Measurements from ENCODE around the gene ACADVL.

ACADVL gene

GRCh38 chr17:7184091-7184488 is 35.6 kb upstream of the ACADVL start:
- DNase-seq (ENCODE audit: low read depth), result peak; percentile 13
- TF ChIP-seq CTCF (IDR thresholded peaks at IDR 0.05; ENCODE audit: control insufficient read depth, extremely low read depth, insufficient read depth), result no peak
- no peak overlapping the region for H3K4me3 ChIP-seq (ENCODE audit: low read depth, low read length)

GRCh38 chr17:7184647-7185046 is 35.1 kb upstream of the ACADVL start:
- no peak for DNase-seq (ENCODE audit: low read depth)
- TF ChIP-seq CTCF (IDR thresholded peaks at IDR 0.05; ENCODE audit: control insufficient read depth, extremely low read depth, insufficient read depth), result no peak

GRCh38 chr17:7186241-7186640 is 33.5 kb upstream of the ACADVL start:
- TF ChIP-seq CTCF (IDR thresholded peaks at IDR 0.05; ENCODE audit: control insufficient read depth, extremely low read depth, insufficient read depth), result peak; percentile 13; the same call in 1 of the 2 replicates
- H3K4me3 ChIP-seq (ENCODE audit: low read depth, low read length), result no peak overlapping the region
- no peak for DNase-seq (ENCODE audit: low read depth)

More at GRCh38 chr17:7184647-7185046, 35.1 kb upstream of the ACADVL start:
- no peak overlapping the region for H3K4me3 ChIP-seq (ENCODE audit: low read depth, low read length)

GRCh38 chr17:7190276-7190917 is 29.3 kb upstream of the ACADVL start:
- H3K4me3 ChIP-seq (ENCODE audit: low read depth, low read length), result no peak overlapping the region
- DNase-seq (ENCODE audit: low read depth), result no peak
- no peak for TF ChIP-seq CTCF (IDR thresholded peaks at IDR 0.05; ENCODE audit: control insufficient read depth, extremely low read depth, insufficient read depth)

- no peak for DNase-seq (ENCODE audit: low read depth)
- no peak for TF ChIP-seq CTCF (IDR thresholded peaks at IDR 0.05; ENCODE audit: control insufficient read depth, extremely low read depth, insufficient read depth)
- no peak overlapping the region for H3K4me3 ChIP-seq (ENCODE audit: low read depth, low read length)
Measured at GRCh38 chr17:7191069-7191468, 28.7 kb upstream of the ACADVL start.

- DNase-seq (ENCODE audit: low read depth), result no peak
Measured at GRCh38 chr17:7191571-7192270, 28.0 kb upstream of the ACADVL start.

More at GRCh38 chr17:7191571-7192270, 28.0 kb upstream of the ACADVL start:
- TF ChIP-seq CTCF (IDR thresholded peaks at IDR 0.05; ENCODE audit: control insufficient read depth, extremely low read depth, insufficient read depth), result no peak
- H3K4me3 ChIP-seq (ENCODE audit: low read depth, low read length), result no peak overlapping the region
